HG03439 (cell line): Measurements from ENCODE around the gene MUS81.
"Not testable (repeated sequence)": the region's sequence is repeated elsewhere in the genome, so short reads cannot be mapped to it uniquely, and the experiment has no call there.

Experiments used
- ATAC-seq: cut with Tn5 transposase; IDR thresholded peaks from one replicate; pipeline ENCODE4 v1.9.1; 2021; ENCODE audit warnings: mild to moderate bottlenecking, moderate library complexity; ENCODE audit not compliant: unreplicated experiment

Gene MUS81, protein sequence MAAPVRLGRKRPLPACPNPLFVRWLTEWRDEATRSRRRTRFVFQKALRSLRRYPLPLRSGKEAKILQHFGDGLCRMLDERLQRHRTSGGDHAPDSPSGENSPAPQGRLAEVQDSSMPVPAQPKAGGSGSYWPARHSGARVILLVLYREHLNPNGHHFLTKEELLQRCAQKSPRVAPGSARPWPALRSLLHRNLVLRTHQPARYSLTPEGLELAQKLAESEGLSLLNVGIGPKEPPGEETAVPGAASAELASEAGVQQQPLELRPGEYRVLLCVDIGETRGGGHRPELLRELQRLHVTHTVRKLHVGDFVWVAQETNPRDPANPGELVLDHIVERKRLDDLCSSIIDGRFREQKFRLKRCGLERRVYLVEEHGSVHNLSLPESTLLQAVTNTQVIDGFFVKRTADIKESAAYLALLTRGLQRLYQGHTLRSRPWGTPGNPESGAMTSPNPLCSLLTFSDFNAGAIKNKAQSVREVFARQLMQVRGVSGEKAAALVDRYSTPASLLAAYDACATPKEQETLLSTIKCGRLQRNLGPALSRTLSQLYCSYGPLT

DNA sequence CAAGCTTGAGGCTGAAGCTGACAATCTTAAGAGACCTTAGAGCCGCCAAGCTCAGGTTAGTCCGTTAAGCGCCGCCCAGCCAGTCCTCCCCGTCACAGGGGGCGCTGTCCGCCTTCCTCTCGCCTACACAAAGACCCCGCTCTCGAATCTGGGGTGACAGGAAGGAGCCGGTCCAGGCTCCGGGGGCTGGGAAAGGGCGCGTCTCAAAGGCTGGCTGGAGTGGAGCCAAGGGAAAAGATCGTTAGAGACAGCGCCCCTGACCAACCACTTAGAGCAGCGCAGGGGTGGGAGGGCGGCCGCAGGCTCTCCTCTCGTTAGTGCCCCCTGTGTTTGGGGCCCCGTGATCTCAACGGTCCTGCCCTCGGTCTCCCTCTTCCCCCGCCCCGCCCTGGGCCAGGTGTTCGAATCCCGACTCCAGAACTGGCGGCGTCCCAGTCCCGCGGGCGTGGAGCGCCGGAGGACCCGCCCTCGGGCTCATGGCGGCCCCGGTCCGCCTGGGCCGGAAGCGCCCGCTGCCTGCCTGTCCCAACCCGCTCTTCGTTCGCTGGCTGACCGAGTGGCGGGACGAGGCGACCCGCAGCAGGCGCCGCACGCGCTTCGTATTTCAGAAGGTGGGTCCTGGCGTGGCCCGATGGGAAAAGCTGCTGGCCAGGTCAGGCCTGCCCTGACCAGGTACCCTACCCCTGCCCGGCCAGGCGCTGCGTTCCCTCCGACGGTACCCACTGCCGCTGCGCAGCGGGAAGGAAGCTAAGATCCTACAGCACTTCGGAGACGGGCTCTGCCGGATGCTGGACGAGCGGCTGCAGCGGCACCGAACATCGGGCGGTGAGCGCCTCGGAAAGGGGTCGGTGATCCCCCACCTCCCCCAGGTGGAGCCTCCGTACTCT is at the start of gene MUS81:
Gene MUS81 (plus strand): TSS at position 156 of the 887 bp plus-strand sequence. CDS start 321 bp downstream, at position 477.
- ATAC-seq = peak; percentile 31

DNA sequence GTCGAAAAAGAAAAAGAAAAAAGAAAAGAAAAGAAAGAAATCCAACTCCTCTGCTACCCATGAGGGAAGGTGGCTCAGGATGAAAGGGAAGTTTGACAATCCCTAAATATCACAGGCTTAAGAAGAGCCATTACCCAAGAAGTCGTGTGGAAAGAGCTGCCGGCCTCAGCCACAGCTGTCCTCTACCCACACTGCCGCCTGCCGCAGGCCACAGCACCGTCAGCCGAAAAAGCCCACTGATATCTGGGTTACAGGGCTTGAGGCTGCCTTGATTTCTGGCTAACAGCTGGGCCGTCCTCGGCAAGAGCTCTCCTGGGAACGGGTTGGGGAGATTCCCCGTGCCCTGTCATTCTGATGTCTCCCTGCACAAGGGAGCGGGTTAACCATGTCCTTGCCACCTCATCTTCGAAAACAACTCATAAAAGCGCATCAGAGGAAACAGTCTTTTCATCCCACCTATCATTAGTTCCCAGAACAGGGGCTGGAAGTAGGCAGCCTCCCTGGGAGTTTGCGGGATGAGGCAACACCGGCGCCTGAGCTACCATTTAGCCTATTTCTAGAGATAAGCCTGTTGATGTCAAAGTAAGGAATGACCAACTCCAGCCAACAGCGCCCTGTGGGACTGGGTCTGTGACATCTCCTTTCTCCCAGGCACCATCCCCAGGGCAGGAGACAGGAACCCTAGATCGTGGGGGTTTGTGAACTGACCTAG is 48.3 kb upstream of the MUS81 start:
- no peak for ATAC-seq

DNA sequence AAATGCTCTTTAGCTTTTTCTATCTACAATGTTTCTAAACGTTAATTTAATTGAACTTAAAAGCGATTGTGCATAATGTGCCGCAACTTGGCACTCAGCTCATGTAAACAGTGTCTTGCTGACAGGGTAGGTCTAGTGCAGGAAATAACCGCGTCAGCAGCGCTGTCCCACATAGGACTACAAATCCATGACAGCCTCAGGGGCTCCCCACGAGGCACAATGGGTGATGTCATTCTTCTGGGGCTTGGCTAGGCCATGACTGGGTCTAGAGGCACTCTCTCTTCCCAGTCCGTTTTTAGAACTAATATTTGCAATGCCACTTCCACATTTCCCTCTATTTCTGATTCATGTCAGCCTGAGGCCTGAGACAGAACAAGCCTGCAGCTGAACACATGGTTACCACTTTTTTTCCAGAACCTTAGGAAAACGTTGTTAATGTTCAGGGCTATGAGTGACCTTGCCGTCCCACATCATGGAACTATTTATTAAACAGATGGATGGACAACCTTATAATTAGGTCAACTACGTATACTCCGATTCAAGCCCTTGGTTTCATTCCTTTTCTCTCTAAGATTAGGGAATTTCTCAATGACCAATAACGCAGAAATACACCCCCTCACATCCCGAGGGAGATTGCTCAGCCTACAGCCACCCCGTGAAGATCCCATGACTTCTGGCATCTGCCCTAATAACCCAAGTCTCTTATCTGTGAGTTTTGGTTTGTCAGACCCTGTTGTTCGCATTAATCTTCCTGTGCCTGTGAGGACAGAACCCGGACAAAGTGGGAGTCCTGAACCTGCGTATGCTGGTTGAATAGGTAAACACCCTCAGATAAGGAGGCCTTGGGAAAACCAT is 45.9 kb upstream of the MUS81 start:
- no peak for ATAC-seq

DNA sequence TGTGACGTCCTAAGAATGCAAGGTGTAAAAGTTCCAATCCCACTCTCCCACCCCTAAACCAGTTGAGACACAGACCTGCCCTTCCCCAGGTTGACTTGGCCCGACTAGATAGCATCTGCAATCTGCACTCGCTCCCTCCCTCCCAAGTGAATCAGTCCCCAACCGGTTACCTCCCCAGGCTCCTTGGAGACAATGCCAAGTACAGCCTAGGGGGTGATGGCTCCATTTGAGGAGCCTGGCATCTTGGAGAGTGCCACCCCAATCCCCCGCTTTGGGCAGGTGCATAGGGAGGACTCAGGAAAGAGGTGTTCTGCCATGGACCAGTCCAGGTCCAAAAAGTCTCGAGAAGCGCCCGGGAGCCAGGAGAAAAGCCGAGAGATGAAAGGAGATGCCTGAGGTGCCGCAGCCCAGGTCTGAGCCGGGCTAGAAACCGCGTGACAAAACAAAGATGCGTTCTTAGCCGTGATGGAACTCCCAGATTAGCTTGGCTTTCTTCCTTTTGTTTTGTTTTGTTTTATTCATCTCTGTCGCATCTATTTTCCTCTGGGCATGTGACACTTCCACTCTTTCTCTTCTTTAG is 45.2 kb upstream of the MUS81 start:
- no peak for ATAC-seq

DNA sequence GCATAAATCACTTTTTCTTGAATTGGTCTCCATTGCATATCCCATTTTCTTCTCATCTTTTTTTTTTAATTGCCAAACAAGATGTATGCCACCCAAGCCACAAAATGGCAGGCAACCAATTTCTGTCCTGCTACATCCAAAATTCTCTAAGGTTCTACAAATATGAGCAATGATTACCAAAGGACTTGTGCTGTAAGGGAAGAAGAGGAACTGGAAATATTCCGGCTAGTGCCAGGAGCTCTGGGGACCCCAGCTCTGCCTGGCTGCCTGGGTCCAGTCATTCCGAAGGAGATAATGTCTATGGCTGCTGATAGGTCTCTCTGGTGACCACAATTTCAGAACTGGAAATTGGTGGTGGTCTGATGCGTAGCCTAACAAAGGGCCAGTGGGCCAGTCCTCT is 43.5 kb upstream of the MUS81 start:
- no peak for ATAC-seq

DNA sequence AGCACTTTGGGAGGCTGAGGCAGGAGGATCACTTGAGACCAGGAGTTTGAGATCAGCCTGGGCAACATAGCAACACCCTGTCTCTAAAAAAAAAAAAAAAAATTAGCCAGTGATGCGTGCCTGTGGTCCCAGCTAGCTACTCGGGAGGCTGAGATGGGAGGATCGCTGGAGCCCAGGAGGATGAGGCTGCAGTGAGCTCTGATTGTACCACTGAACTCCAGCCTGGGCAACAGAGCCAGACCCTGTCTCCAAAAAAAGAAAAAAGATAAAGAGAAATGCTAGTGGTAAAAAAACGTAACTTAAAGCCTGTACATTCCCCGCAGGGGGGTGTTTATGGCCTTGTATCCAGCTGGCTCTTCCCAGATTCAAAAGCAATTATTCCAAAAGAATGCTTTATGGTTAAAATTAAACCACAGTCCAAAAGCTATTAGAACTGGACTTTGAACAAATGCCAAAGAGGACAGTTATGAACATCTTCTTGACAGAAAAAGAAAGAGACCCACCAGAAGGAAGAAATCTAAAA is 42.9 kb upstream of the MUS81 start:
- no peak for ATAC-seq

DNA sequence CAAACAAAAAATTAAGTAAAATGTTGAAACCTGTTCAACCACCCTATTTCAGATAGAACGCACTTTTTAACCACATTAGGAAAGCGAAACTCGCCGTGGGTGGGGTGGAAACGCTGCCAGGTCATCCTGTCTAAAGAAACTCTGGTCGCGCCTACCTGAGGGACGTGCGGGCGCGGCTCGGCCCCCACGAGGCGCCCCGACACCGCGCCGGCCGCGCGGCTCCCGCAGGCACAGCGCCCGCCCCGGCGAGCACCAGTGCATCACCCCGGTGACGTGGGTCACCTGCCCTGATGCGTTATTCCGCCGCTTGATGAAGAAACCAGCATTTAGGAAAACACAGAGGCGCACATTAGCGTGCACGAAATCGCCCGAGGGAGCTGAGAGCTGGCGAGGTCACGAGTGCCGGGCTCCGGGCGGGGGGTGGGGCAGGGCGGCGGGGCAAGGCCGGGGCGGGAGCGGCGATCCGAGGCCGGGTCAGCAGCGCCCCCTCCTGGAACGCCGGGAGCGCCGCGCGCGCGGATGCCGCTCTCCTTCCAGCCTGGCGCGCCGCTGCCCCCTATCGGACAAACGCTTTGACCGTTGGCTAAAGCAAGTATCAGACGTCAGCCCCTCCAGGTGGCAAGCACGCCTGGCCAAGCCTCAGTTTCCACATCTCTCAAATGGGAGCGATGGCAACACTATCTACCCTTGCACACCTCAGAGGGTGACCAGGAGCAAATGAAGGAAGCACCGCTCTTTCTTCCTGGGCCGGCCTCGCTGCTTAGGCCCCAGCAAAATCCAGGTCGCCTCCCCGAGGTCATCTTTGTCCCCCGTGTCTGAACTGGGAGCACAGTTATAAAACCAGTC is 42.2 kb upstream of the MUS81 start:
- ATAC-seq = peak; percentile 79

DNA sequence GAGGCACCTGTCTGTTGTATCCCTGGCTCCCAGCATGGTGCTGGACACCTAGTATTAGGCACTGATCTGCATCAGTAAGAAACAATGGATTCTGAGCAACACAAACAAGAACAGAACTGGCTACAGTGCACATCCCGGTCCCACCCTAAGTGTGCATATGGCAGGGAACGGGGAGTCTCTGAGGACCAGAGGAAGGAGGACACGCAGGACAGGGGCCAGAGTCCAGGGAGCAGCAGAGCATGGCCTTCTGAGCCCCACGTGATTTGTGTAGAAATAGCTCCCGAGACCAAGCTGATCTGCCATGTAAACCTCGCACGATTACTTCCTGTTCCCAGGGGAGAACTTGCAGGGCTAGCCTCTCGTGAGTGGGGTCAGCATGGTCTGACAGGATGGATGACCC is 39.1 kb upstream of the MUS81 start:
- no peak for ATAC-seq

DNA sequence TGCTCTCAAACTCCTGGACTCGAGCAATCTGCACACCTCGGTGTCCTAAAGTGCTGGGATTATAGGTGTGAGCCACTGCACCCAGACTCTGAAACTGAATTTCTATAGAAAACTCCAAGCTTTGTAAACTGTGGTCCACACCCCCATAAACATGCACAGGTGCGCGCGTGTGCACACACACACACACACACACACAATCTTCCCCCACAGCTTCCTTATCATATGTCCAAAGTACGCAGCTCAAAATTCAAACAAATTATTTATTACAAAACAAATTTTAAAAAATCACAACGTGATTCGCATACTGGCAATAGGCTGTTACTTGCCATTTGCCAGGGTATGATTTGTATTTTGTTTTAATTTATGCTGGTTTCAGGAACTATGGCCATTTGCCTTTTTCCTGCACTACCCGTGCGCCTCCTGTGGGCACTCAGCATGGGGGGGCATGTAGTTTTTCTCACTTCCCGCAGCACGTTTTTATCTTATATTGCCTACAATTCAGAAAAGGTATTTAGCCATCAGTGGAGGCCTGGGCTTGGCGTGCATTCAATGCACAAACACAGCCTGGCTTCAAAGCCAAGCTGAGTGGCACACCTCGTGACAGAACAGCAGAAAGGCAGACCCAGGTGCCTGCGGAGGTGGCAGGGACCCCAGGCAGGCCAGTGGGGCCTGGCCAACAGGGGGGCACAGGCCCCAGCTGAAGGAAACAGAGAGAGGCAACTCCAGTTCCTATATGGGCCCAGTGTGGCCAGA is 37.3 kb upstream of the MUS81 start:
- ATAC-seq = no peak

DNA sequence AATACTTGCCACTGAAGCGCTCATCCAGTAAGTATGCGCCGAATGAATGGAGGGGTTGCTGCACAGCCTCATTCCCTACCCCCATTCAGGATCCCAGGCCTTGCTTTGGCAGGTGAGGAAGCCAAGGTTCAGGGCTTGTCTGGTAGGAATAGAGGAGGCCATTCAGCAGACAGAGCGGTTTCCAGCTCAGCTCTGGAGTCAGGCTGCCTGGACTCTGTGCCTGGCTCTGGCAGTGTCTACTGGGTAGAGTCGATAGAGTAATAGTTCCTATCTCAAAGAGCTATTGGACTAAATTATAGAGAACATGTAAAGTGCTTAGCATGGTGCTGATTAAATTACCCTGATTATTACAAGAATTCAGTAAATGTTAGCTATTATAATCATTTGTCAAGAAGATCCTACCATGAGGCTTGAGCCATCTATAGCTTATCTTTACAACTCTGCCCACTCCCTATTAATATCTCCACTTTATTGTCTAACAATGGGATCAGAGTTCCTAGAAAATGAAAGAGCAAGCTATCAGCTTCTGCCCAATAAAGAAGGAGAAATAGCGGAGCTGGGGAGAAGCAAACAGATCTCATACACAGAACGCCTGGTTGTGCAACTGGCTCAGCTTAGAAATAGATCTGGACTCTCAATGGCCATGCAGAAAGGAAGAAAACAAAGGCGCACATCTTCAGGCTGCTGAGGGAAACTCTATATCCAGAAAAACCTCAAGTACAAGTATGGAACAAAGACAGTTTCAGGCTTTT is 33.1 kb upstream of the MUS81 start:
- no peak for ATAC-seq

DNA sequence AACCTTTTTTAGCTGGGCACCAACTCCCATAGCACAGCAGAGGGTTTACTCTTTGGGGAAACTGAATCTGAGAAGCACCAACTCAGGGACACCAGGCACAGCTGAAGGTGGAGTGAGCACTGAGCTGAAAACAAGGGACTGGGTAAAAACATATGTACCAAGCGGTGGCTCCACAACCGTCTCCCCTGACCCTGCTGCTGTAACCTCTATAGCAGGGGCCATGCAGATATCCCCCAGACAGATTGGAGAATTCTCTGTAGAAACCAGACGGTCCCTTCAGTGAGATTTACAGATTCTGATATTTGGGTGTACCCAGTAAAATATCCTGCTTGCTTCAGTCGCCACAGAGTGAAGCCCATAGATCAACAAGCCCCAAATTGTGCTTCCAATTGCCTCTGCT is 30.8 kb upstream of the MUS81 start:
- no peak for ATAC-seq

DNA sequence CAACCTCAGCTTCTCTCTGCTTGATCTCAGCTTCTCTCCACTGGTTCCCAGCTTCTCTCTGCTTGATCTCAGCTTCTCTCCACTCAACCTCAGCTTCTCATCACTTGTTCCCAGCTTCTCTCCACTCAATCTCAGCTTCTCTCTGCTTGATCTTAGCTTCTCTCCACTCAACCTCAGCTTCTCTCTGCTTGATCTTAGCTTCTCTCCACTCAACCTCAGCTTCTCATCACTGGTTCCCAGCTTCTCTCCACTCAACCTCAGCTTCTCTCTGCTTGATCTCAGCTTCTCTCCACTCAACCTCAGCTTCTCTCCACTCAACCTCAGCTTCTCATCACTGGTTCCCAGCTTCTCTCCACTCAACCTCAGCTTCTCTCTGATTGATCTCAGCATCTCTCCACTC is 28.0 kb upstream of the MUS81 start:
- not testable (repeated sequence) for ATAC-seq

DNA sequence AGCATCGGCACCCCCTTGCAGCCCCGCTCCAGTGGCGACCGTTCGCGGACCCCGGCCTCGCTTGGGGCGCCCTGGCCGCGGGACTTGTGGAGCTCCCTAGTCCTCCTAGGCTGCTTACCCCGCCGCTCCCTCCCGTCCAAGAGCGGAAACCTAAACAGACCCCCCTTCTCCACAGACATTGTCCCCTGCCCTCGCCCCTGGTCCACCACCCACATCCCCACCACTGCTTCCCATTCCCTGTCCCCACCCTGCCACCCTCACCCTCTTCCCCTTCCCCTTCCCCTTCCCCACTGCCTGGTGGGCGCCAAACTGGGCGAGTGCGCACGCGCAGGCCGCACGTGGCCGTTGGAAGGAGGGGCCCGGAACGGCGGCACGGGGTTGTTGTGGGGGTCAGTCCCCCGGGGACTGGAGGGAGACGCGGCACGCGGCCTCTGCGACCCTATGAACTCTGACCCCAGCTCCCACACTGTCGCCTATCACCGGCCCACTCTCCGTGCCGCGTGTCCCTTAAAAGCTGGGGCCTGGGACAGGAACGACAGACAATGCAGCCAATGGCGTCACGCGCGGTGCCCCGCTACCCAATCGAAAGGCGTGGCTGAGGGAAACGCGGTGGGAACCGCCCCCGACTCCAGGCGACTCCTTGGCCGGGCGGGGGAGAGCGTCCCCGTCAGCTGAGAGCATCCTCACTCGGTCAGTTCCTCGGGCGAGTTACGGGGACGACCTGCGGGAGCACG is 26.8 kb upstream of the MUS81 start, which contains the start of gene SNX32:
Gene SNX32 (plus strand): TSS at position 667 of the 734 bp plus-strand sequence. CDS start 103 bp downstream, outside the sequence.
- ATAC-seq = peak; percentile 93

DNA sequence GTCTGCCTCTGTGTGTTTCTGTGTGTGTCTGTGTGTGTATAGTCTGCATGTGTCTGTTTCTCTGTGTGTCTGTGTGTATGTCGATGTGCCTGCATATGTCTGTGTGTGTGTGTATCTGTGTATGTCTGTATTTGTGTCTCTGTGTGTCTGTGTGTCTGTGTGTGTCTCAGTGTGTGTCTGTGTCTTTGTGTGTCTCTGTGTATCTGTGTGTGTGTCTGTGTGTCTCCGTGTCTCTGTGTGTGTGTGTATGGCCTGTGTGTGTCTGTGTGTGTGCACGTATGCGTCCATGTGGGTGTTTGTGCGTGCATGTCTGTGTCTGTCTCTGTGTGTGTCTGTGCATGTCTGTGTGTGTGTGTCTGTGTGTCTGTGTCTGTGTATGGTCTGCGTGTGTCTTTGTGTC is 26.0 kb upstream of the MUS81 start:
- ATAC-seq = no peak

DNA sequence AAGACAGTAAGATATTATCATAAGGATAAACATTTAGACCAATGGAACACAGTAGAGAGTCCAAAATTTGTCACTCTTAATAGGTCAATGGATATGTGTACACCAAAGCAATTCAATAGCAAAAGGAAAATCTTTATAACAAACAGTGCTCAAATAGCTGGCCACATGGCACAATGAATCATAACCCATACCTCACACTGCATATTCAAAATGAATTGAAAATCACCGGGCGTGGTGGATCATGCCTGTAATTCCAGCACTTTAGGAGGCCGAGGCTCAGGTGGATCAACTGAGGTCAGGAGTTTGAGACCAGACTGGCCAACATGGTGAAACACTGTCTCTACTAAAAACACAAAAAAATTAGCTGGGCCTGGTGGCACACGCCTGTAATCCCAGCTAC is 18.1 kb upstream of the MUS81 start:
- no peak for ATAC-seq

DNA sequence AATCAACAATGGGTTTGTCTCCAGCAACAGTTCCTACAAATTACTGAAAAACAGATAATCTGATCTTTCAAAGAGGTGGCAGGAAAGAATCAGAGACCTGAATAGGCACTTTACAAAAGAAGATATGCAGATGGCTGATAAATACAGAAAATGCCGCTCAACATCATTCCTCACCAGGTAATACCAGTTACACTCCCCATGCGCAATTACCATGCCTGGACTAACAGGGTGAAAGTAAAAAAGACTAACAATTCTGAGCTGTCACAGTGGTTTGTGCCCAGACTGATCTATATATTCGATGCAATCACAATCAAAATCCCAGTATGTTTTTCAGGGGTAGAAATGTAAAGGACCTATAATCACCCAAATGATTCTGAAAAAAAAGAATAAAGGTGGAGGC is 16.4 kb upstream of the MUS81 start:
- ATAC-seq = no peak
